H7 (cell line): ENCODE data around the gene ZNF503. TPM values are rescaled to one million over a fixed set of nuclear protein-coding genes. Genes with fewer than 3 reads are reported as not detected.
A peak's percentile ranks its signal among the peaks of the same experiment; 100 is the strongest.

ENCODE experiments used
- DNase-seq: peaks from one replicate; pipeline ENCODE4 v3.0.0; 2012
- H3K27me3 ChIP-seq: 2 replicates; pipeline ENCODE4 v1.6.0; 2011; ENCODE audit warnings: mild to moderate bottlenecking, low read length; ENCODE audit not compliant: control insufficient read depth, insufficient read depth
- H3K36me3 ChIP-seq: replicated peaks from 2 replicates; pipeline ENCODE4 v1.5.1; 2011; ENCODE audit warnings: low read length; ENCODE audit not compliant: control insufficient read depth, insufficient read depth
- H3K4me3 ChIP-seq: 2 replicates; pipeline ENCODE4 v1.5.1; 2011; ENCODE audit warnings: low read depth, mild to moderate bottlenecking, control low read depth, low read length, moderate library complexity; ENCODE audit not compliant: insufficient read depth
- total RNA-seq: library from RNA; depleted of rRNA; stranded (reverse); fragments of >200 nt; shearing (Covaris generic); gene quantifications from 2 replicates; pipeline ENCODE4 v1.2.3, GENCODE V29; 2014

The ZNF503 gene
- total RNA-seq, 1 experiment from 2014 or later = 0.03 TPM

DNA sequence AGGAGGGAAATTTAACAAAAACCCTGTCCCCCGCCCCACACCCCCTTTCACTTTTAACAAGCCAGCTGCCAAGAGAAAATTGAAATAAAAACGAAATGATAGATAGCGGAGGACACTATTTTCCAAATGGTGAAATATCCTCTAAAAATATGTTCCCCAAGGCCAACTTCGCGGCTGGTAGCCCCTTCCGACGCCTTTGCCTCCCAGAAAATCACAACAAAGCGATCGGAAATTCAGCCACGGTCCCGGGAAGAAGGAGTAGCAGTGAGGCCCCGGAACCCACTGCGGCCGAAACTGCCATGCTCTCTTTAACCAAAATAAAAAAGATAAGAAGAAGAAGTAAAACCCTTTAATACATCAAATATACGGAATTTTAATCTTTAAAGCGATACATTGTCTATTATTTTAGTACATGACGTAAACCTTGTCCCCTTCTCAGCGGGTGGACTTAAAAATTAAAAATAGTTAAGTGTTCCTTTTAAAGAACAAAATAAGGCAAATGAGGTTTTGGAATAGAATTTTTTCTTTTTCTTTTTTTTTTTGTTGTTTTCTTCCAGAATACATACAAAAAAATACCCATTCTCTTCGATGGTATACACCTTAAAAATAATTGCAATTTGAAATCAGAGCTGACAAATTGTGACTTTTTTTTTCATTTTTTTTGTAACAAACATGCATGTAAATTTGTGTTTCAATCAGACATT, 3.9 kb downstream of the ZNF503 start:
- peak; percentile 56 for DNase-seq
- peak overlapping the region; percentile 16; the same call in 1 of the 2 replicates for H3K4me3 ChIP-seq
- H3K27me3 ChIP-seq = peaks cover 88% of the 10 kb centered on the region

DNA sequence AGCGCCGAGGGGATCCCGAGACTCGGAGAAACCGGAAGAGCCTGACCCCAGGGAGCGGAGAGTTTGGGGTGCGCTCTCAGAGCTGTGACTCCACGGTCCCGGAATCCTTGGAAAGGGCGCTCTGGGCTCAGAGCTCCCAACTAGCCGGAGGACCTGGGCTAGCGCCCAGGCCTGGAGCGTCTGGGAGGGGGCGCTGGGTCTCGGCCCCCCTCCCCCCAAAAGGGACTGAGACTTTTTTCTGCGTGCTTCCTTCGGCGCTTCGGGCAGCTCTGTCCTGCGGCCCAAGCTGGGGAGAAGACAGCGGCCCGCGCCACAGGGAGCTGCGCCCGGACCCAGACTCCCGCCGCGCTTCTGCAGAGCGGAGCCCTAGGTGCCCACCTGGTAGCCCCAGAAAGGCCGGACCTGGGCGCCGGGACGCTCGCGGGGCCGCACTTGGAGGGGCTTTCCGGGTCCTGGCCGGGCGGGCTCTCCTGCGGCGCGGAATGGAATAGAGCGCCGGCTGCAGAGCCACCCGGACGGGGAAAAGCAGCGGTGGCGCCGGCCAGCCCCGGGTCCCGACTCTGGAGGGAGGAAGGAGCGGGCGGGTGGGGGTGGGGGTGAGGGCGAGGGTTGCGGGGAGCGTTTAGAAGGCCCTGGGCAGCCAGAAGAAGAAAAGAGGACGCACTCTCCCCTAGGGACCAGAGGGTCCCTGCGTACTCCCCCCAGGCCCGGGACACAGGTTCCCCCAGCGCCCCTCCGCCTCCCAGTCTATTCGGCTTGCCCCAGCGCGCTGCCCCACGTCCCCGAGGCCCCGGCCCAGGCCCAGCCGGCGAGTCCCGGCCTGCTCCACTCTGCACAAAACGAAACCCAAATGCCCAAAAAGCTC, 4.7 kb downstream of the ZNF503 start:
- peak overlapping the region; percentile 37 for H3K4me3 ChIP-seq
- DNase-seq = peak; percentile 91
- peaks cover 93% of the 10 kb centered on the region for H3K27me3 ChIP-seq
- H3K36me3 ChIP-seq = no peaks in the 10 kb centered on the region

More for the DNA sequence above, 3.9 kb downstream of the ZNF503 start:
- no peaks in the 10 kb centered on the region for H3K36me3 ChIP-seq

GRCh38 chr10:75395932-75396630, 5.5 kb downstream of the ZNF503 start:
- peak; percentile 81 for DNase-seq
- peak overlapping the region; percentile 37 for H3K4me3 ChIP-seq
- peaks cover 93% of the 10 kb centered on the region for H3K27me3 ChIP-seq
- H3K36me3 ChIP-seq = no peaks in the 10 kb centered on the region

GRCh38 chr10:75395066-75395931, 6.3 kb downstream of the ZNF503 start:
- Histone ChIP-seq H3K4me3 (peak overlapping the region; percentile 37), H3K27me3 (peaks cover 87% of the 10 kb centered on the region), H3K36me3 (no peaks in the 10 kb centered on the region)
- DNase-seq = peak; percentile 97

GRCh38 chr10:75394221-75394620, 7.3 kb downstream of the ZNF503 start:
- Histone ChIP-seq H3K36me3 (no peaks in the 10 kb centered on the region), H3K27me3 (peaks cover 76% of the 10 kb centered on the region), H3K4me3 (no peak overlapping the region)
- no peak for DNase-seq

DNA sequence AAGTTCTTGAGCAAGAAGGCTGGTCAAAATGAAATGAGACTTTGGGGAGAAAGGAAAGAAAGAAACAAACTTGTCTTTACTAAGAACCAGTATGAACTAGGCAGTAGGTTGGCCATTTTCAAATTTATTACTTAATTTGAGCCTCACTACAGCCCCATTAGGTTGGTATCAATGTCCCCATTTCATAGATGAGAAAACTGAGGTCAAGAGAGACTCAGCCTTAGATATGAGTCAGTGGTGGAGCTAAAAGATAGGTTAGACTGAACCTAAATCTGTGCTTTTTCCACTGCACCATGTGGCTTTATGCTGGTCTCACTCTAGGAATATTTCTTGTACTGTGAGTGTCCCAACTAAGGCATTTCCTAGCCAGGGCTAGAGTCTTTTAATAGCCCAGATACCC, 8.8 kb downstream of the ZNF503 start:
- peaks cover 61% of the 10 kb centered on the region for H3K27me3 ChIP-seq
- no peaks in the 10 kb centered on the region for H3K36me3 ChIP-seq
- DNase-seq = no peak
- no peak overlapping the region for H3K4me3 ChIP-seq

GRCh38 chr10:75392271-75392670, 9.3 kb downstream of the ZNF503 start:
- H3K27me3 ChIP-seq = peaks cover 57% of the 10 kb centered on the region
- DNase-seq = no peak
- no peak overlapping the region for H3K4me3 ChIP-seq

DNA sequence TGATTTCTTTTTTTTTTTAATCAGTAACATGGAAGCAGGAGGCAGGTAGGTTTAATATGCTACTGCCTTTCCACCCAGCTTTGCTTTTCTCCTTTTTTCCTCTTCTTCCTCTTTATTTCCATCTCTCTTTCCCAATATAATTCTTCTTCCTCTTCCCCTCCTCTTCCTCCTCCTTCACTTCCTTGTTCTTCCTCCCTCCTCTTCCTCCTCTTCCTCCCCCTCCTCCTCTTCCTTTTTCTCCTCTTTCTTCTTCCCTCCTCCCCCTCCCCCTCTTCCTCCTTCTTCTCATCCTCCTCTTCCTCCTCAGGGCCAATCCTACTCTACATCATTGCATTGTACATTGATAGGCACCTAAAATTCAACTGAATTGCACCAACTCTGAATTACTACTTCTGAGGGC, 11.4 kb downstream of the ZNF503 start:
- Histone ChIP-seq H3K4me3 (no peak overlapping the region), H3K36me3 (no peaks in the 10 kb centered on the region), H3K27me3 (peaks cover 36% of the 10 kb centered on the region)
- no peak for DNase-seq

More at GRCh38 chr10:75392271-75392670, 9.3 kb downstream of the ZNF503 start:
- no peaks in the 10 kb centered on the region for H3K36me3 ChIP-seq

- DNase-seq = no peak
- Histone ChIP-seq H3K36me3 (no peaks in the 10 kb centered on the region), H3K27me3 (peaks cover 17% of the 10 kb centered on the region), H3K4me3 (no peak overlapping the region)
Observed at GRCh38 chr10:75388082-75388481, 13.5 kb downstream of the ZNF503 start.

DNA sequence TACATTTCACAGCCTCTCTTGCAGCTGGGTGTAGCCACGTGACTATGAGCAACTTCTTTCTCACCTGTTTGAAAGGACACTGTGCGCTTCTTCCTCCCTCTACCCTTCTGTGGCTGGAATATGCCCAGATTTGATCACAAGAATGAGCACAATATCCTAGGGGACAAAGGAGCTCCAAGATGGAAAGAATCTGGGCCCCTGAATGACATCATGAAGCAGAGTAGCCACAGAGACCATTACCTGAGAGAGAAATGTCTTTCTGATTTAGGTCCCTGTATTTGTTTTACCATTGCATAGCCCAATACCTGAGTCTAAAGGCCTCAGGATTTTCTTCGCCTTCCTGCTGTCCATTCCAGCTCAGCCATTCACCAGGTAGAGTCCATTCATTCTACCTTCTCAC, 15.4 kb downstream of the ZNF503 start:
- no peak for DNase-seq
- no peak overlapping the region for H3K4me3 ChIP-seq
- no peaks in the 10 kb centered on the region for H3K36me3 ChIP-seq
- H3K27me3 ChIP-seq = peaks cover 2% of the 10 kb centered on the region

DNA sequence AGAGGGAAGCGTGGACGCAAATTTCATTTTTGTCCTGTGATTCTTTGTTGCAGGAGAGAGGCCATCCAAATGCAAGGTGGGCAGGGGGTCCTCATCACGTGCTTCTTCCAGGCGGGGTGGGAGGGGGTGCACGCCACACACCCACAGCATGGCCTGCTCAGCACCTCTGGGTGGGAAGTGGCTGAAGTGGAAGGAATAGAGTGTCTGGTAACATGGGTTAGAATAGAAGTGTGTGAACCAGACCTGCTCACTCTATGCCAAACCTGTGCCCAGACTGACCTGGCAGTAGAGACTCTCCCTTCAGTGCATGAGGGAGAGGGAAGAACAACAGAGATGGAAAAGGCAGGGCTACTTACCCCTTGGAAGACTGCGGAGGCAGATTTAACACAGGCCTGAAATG, 21.7 kb downstream of the ZNF503 start:
- Histone ChIP-seq H3K4me3 (no peak overlapping the region), H3K27me3 (no peaks in the 10 kb centered on the region; the same call in 1 of the 2 replicates), H3K36me3 (no peaks in the 10 kb centered on the region)
- DNase-seq = no peak

GRCh38 chr10:75379212-75379724, 22.3 kb downstream of the ZNF503 start:
- Histone ChIP-seq H3K4me3 (no peak overlapping the region), H3K27me3 (no peaks in the 10 kb centered on the region; the same call in 1 of the 2 replicates), H3K36me3 (no peaks in the 10 kb centered on the region)
- DNase-seq = no peak

DNA sequence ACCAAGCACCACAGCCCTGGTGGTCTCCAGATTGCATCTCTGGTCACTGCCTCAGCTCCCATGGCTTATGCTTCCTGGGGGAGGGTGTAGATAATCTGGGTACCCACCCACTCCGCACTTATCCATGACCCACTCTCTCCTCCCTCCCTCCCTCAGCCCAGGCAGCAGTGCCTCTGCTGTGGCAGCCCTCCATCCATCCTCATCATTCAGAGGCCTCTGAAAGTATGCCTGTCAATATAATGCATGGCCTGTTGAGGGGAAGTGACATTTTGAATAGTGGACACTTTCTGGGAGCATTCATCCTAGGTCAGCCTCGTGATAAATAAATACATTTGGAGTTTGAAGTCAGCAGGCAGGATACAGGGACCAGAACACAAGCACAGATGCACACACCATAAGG, 23.2 kb downstream of the ZNF503 start:
- no peak for DNase-seq
- Histone ChIP-seq H3K36me3 (no peaks in the 10 kb centered on the region), H3K27me3 (no peaks in the 10 kb centered on the region; the same call in 1 of the 2 replicates), H3K4me3 (no peak overlapping the region)
